CD4-positive, alpha-beta T cell treated with Interleukin-1 beta for 1 hour (primary cell): ENCODE results near the gene YLPM1.

Experiments
- DNase-seq, 2 donors: peaks; one replicate each; pipeline ENCODE4 v3.0.0-alpha.2; 2020 to 2022

YLPM1 gene

DNA sequence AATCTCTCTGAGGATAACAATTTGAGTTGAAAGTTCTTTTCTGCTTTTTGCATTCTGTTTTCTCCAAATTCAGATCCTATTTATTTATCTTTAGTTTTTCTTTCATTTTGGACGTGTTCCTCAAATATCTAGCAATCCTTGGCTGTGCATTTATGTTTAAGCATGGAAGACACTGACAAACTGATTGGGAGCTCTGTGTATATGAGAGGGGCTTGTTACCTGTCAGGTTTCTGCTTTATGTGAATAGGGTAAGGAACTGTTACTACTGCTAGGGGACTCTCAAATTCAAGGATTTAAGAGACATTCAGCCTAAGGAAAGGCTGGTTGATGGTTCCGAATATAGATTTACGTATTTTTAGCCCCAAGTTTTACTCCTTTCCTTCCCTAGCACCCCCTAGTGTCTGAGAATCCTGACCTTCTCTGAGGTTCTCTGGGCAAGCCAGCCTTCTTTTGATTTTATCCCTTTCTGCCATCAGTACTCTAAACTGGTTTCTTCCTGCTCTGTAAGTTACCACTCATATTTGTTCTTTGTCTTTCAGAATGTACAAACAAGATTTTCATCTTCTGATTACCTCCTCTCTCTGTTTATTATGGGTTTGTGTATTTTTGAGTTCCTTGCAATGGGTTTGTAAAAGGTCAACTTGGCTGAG is 30.5 kb downstream of the YLPM1 start:
- peak in 1 of 2 donors; percentile 23 for DNase-seq

DNA sequence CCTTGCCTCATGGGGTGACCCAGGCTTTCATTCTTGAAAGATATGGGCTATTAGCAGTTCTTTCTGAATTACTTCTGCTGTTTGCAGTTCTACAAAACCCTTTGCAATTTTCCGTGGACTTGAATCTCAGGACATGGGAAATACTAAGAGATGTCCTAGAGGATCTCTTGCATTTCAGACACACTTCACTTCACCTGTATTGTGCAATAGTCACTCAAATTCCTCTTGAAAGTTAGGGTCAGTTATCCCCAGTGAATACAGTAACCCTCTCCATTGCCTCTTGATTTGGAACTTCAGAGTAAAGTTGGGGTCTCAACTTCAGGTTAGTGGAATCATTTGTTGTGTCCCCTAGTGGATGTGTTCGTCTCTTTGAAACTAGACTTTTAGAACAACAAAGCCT is 31.8 kb downstream of the YLPM1 start:
- DNase-seq, result no peak

DNA sequence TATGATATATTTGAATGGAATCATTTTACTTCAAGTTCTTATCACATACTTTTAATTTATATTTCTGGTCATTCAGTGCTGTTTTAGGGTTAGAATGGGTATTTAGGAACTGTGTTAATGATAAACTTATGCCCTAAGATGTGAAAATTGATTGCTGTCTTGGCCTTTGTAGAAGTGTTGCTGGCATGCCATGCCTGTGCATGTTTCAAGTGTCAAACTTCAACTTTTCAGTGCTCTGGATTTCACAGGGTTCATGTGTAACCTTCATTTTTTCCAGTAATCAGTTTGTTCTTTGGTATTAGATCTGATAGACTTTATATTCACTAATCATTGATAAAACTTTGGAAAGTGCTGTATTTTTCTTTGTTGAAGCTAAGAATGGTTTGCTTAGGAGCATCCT is 36.6 kb downstream of the YLPM1 start:
- no peak for DNase-seq

DNA sequence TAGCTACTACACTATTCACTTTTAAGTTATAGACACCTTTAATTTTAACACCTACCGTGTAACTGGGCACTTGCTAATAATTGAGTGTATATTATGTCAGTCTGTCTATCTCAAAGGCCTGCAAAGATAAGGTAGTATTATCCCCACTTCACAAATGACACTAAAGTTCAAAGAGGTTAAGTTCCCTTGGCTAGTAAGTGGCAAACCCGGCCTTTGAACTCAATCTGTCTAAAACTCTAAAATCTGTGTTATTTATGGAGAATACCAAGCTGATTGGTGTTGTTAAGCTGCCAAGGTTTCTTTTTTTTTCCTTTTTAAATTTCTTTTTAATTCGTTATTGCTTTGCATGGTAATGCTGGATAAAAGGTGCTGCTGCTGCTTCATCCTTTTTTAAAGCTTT is 37.7 kb downstream of the YLPM1 start:
- no peak for DNase-seq

DNA sequence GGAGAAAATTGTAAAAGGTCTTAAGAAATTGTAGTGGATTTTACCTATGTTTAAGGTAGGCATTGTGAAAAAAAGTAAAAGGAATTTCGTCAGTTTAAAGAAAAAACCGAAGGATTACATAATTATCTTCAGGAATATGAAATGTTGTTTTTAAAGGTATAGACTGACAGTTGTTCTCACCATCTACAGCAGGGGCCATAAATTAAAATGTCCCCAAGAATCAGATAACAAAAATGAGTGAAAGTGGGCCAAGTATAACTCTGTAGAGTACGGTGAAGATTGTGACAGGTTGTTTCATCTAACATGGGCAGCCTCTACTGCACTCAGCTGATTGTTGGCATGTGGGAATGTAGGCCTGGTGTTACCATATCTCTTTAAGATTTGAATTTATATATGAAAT is 38.3 kb downstream of the YLPM1 start:
- no peak for DNase-seq

DNA sequence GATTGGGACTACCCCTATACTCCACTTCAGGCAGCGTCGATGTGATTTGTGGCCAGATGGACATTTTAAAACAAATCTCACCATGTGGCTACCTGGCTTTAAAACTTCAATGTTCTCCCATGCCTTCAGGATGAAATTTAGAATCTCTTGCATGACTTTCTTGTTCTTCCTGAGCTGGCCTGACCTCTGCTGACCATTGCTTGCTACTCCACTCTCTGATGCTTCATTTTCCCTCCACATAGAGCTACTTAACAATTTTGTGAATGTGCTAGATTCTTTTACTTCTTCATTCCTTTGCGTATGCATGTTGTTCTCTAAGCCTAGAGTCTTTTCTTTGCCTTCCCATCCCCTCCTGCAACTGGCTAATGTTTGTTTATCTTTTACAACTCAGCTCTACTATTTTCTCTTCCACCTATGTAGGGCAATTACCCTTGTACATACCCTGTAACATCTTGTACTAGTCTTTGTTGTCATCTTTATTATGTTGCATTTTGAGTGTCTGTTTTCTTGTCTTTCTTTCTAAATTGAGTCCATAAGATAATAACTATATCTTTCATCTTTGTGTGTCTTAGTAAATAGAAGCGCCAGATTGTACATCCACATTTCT is 41.2 kb downstream of the YLPM1 start:
- peak in 1 of 2 donors; percentile 35 for DNase-seq

DNA sequence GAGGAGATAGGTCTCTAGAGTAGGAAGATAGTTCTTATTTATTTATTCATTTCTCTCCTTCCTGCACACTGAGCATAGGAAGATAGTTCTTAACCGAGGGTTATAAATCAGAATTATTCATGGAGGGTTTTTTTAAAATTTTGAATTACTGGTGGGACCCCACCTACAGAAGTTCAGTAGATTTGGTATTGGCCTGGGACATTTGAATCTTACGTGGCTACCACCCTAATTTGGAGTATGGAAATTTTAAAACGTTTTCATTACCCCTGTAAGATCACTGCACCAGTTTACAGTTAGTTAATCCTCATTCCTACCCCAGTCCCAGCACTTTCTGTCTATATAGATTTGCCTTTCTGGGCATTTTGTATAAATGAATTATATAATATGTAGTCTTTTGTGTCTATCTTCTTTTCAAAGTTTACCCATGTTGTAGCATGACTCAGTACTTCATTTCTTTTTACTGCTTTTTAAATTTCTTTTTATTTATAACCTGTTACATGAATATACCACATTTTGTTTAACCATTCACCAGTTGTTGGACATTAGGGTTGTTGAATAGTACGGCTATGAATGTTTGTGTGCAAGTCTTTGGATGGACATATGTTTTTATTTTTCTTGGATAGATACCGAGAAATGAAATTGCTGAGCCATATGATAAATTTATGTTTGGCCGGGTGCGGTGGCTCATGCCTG is 44.9 kb downstream of the YLPM1 start:
- no peak for DNase-seq

DNA sequence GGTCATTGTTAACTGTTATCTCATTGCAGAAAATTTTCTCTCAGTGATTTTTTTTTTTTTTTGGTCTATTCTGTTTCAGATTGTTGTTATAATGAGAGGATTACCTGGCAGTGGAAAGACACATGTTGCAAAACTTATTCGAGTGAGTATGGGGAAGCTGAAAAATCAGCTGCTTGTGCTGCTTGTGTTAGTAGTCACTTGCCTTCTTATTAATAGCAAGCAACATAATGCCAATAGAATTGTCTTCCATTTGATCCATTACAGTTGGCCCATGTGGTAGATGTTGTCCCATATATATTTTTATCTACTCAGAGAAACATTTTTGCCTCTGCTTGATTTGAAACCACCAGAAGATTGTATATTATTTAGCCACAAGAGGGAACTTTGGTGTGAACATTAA is 53.0 kb downstream of the YLPM1 start:
- no peak for DNase-seq

DNA sequence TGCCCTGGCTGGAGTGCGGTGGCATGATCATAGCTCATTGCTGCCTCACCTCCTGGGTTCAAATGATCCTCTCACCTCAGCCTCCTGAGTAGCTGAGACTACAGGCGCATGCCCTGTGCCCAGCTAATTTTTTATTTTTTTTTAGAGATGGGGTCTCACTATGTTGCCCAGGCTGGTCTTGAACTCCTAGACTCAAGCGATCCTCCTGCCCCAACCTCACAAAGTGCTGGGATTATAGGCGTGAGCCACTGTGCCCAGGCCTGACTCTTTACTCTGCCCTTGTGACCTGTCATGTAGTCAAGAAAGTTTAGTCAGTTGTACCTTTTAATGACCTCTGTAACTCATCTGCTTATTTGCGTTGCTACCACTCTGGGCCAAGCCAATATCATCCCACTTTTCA is 57.2 kb downstream of the YLPM1 start:
- DNase-seq, result no peak

DNA sequence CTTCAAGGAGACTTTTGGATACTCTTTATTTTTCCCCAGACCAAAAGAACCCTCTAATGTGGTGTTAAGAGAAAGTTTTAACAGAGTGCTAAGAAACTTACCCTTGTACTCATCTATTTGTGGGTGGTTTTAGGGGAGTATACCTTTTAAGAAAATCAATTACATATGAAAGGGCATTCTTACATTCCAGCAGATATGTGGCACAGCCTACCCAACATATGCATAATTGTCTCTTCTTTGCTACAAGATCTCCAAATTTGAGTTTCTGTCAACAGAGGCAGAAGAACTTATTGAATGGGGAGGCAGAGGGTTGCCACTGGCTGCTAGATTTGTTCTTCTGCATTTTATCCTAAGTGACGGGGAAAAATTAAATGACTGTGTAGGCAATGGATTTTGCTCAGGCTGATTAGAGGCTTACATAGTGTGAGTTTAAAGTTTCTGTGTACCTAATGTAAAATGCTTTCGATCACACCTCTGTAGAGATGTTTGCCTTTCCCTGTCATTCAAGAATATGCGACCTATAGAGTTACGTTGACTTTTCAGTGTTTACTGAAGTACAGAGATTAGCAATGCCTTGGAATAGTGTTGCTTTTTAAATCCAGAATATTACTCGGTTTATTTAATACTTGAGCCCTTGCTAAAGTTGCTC is 58.3 kb downstream of the YLPM1 start:
- DNase-seq, result no peak

DNA sequence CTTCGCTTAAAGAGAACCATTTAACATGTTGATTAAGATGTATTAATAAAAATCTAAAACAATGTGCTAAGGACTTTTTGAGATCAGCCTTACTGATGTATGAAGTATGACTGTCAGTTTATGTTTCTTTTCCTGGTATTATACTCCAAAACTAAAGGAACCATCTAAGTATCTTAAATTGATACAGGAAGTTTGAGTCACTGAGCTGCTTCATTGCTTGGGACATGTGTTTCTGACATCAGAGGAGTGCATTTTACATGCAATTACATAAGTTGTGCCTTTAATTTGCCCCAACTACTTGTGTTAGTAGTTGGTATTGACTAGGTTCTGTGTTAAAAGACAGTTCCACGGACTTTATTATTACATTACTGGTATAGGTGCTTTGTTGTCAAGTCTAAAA is 61.9 kb downstream of the YLPM1 start:
- DNase-seq, result no peak

DNA sequence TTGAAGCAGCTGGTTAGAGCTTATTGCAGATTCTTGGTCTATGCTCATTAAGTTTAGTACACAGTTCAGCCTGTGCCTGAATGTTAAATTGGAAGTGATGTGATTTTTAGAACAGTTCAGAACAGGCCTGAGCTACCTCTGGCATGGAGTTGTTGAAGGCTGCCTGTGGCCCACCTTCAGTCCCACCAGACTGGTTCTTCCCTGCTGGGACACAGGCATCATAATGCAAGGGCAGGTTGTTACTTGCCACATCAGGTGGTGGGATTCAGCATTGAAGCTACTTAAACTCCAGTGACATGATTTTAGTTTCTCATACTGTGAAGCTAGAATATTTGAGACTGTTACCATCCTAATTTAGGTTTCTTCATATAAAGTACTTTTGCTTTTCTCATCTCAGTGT is 63.5 kb downstream of the YLPM1 start:
- DNase-seq, result no peak

DNA sequence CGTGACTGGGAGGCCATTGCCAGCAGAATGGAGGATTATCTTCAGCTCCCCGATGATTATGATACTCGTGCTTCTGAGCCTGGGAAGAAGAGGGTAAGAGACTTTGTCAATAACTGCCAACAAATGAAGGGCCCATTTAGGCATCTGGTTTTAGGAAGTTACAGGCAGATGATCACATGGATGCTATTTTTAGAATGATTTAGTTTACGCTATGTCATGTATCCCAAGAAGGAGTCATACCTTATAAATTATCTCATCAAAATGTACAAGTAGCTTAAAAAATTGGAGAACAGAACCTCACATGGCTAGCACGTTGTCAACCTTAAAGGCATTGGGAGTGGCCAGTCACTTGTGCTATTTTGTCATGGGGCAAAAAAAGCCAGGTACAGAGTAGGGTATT is 66.1 kb downstream of the YLPM1 start:
- no peak for DNase-seq

DNA sequence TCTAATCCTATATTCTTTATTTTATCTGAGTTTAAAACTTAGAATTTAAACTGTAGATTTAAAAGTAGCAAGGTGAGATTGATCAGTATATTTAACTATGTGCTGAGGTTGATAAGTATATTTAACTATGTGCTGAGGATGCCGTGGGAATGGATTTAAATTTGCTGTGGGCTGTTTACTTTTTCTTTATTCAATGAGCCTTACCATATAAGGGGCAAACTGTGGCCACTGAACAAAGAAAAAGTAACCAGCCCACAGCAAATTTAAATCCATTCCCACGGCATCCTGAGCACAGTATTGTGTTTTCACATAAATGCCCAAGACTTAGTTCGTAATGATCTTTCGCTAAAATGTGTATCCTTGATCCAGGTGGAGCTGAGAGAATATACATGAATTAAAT is 69.7 kb downstream of the YLPM1 start:
- no peak for DNase-seq

DNA sequence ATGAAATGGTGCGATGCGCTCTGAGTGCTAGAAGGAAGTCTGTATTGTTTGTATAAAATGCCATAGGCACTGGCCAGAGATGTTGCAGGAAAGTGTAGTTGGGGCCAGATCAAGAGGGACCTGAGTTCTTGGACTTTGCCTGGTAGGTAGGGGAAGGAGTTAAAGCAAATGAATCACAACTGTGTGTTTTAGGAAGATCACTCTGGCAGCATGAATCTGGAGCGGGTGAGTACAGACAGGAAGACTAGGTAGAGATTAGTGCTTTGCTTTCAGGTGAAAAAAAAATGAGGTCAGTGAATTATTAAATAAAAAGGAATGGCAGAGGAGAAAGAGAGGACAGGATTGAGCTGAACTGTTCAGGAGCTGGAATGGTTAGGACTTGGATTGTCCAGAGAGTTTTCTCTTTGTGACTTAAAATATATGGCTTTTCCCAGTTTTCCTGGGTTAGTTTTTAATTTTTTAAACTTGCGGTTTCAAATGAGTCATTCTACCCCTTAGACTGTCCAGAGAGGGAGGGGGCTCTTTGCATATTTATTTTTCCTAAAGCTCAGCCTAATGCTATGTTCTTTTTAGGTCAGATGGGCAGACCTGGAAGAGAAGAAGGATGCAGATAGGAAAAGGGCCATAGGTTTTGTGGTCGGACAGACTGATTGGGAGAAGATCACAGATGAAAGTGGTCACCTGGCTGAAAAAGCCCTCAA is 71.7 kb downstream of the YLPM1 start:
- no peak for DNase-seq

DNA sequence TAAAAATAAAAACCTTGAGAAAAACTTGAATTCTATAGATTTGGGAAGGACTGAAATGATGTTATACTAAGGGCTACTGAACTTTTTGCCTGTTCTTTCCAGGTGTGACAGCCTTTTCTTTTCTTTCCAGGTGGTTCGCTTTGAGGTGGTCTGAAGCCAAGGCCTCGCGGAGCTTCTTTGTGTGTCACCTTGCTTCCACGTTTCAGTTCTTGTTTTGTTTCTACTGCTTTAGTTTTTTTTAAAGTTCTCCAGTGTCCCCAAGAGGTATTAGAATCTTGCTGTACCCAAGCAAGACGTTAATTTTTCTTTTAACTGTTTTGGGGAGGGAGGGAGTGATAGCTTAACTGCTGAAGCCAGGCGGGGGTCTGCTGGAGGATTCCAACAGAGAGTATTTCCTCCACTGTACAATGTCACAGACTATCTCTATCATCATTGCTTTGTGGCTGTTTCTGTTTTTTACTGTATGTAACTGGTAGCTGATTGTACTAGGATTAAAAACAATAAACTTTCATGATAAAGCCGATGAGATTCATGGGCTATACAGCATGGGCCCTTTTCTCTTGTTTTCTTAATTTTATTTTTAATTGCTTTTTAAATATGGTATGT is 72.6 kb downstream of the YLPM1 start:
- peak in 1 of 2 donors; percentile 10 for DNase-seq

DNA sequence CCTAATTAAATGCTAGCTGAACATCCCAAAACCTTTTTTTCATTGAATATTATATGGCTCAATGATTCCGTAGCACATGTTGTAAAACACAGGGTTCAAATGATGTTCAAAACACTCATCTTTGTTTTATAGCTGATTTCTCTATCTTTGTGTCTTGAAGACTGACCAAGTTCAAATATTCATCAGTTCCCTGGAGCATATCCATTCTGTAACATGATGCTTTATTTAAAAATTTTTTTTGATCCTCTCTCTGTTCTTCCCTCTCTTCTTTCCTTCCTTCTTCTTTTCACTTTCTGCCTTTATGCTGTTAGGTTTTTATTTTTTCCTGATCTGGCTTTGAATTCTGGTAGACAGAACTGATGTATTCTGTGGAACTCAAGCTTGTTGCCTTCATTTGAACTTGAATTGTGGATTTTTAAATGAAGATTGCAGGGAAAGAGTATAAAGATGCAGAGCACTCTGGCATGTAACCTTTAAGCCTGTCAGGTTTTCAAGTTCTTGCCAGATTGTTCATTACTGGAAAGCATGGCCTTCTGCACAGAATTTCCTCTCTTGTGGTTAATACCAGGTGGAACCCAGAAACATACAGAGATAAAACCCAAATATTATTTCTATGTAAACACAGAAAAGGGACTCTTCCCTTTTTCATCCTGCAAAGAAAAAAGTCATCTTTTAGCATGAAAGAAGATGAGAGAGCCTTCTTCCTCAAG is 73.3 kb downstream of the YLPM1 start:
- DNase-seq, result peak in 1 of 2 donors; percentile 6

DNA sequence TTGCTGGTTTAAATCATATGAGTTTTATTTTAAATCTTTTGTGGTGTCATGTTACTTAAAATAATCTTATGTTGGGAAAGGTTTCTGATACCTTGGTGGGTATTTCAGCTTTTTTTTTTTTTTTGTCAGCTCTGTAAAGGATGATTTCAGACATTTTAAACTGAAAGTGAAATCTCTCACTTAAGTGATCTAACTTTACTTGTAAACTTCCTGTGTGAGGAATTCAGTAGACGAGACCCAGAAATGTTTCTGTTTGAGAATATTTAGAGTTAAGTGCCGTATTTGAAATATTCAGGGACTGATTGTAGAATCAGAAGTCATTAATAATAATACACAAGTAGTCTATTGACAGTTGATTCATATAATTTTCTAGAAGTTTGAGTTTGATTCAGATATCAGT is 75.0 kb downstream of the YLPM1 start:
- peak in 1 of 2 donors; percentile 52 for DNase-seq

DNA sequence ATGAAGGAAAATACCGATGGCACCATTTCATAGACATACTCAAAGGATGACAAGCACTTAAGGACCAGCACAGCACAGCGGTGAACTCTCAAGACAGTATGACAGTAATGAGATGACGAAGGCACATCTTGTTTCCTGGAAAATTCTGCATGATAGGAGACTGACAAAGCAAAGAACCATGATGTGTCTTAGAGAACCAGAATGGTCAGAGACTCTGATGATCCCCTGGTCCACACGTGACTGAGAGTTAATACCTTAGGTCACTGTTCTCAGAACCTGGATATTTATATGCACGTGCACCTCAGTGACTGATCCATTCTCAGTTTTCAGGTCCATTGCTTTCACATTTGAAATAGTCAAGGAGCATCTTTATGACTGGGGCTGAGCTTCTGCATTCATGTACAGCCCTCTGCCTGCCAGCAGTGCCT is 77.5 kb downstream of the YLPM1 start:
- DNase-seq, result no peak

DNA sequence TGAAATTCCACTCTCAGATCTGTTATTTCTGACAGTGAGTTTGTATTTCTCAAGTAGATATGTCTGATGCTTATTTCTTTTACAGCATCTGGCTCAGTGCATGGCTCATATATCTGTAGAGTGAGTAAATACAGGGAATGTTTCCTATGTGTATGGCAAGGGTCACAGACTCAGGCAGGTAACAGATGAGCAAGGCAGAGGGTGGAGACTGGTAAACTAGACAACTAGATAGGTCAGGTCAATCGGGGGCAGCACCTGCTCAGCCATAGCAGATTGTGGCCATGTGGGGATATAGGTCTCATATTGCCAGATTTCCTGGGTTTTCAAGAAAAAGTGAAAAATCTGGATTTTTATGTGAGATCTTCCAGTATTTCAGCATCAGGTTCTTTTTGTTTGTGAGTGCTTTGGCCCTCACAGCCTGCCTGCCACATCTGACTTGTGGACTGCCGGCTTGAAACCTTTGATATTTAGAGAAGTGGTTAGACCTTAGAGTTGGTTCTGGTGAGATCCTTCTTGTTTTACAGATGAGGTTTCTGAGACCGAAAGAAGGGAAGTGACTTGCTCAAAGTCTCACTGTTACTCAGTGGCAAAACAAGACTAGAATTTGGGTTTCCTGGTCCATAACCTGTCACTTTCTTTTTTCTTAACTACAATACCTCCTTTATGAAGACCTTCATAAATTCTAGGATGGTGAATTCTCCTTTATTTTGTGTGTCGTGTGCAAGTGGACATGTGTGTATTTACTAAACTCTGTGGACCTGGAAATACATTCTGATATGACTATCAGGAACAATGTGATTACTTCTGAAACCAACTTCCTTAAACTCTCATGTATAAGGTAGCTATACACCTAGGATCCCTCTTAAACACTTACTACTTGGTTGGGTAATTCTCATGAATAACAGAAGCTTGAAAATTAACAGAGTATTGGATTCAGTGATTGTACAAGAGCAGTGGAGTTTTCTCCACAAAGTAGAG is 78.4 kb downstream of the YLPM1 start:
- DNase-seq, result peak; percentile 35 to 39

DNA sequence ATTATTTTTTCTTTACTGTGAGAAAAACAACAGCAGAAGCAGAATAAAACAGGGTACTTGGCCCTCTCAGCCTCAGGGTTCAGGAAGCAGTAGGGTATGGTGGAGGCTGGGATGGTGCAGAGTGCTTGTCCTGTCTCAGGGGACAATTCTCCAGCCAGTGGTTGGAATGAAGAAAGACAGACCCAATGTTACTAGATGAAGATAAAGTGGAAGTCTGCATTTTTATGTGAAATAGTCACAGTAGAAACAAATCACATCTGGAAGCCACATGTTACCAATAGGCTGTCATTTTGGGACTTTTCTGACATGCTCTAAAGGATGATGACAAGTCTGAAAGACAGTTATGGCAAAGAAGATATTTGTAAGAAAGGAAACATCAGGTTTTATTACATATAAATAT is 80.5 kb downstream of the YLPM1 start:
- DNase-seq, result no peak
